Stimulated activated naive CD4-positive, alpha-beta T cell treated with Interleukin-2 at 50 U/mL for 16 hours (primary cell): ENCODE results near the gene TNFSF4.
"Not testable (repeated sequence)": the region's sequence is repeated elsewhere in the genome, so short reads cannot be mapped to it uniquely, and the experiment has no call there.

Experiments
- DNase-seq: peaks from one replicate; lab custom pipeline; 2025; lab: John Stamatoyannopoulos, UW

The TNFSF4 gene, protein sequence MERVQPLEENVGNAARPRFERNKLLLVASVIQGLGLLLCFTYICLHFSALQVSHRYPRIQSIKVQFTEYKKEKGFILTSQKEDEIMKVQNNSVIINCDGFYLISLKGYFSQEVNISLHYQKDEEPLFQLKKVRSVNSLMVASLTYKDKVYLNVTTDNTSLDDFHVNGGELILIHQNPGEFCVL

GRCh38 chr1:173206816-173207568 lies at the start of gene TNFSF4:
Gene TNFSF4, minus strand, starts transcription at chr1:173207331. Its CDS starts 155 bp downstream, at chr1:173207176.
- DNase-seq: peak; percentile 6

DNA sequence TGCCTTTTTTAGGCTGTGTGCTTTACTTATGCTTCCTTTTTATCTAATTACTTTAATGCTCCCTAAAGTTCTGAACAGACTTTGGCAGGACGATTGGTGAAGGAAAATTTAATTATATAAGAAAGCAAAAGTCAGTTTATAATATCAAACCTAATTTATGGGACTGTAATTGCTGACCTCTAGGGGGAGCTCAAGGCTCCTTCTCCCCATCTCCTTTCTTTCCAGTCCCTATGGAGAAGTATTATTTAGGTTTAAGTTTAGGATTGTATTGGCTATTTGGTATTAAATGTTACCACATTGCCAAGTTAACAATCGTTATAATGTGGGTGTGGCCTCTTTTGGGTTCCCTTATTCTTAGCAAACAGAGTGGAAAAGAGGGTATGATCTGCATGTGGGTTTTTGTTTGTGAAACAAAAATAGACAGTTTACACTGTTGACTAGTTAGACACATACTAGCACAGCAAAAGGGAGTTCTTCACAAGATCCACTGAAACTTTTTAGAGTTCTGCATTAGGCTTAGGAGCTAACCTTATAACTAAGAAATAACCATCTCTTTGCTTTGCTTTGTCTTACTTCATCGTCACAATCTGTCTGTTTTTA lies 48.2 kb upstream of the TNFSF4 start:
- DNase-seq: no peak

DNA sequence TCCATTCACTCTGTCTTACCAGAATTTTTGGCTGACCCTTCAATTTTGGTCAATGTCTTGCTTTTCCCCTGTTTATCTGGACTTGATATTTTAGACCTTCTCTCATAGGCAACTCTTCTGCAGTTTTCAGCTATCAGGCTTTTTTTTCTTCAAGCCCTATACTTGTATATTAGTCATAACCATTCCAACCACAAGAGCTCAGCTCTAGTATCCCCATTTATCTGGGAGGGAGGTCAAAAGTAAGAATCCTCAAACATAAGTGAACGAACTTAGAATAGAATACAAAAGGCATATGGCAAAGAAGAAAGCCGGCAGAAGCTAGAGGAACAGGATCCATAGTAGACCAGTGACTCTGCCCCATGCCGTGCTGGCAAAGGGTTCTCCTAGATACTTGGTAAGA lies 45.9 kb upstream of the TNFSF4 start:
- no peak for DNase-seq

DNA sequence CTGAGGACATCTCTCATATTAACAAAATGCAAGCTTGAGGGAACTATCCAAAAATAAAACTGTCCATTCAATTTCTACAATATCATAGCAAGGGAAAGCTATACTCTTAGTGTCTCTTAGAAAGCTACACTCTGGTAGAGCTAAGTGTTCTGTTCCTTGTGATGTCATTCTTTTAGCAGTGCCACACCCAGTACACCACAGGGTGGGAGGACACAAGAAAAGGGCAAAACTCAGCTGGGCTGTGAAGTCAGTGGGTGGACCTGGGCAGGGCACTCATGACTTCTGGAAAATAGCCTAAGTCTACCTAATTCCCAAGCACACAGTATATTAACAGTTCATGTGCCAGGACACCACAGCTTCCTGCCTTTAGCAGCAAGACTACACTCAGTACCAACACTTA lies 42.2 kb upstream of the TNFSF4 start:
- no peak for DNase-seq

DNA sequence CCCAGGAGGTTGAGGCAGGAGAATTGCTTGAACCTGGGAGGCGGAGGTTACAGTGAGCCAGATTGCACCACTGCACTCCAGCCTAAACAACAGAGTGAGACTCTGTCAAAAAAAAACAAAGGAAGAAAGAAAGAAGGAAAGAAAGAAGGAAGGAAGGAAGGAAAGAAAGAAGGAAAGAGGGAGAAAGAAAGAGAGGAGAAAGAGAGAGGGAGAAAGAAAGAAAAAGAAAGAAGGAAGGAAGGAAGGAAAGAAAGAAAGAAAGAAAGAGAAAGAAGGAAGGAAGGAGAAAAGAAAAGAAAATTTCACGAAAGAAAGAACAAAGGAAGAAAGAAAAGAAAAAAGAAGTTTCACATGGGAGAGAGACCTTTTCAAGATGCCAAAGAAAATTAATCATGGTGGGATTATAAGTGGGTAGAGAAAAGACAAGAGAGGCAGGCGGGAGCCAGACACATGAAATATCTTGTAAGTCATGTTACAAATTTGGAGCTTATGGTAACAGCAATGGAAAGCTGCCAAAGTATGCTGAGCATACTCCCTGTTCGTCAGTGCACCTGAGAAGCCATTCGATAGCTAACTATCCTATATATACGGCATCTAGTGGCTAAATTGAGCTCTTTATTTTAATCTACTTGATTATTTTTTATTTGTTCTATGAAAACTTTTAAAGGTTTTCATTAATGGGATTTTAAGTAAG lies 41.3 kb upstream of the TNFSF4 start:
- no peak for DNase-seq

- no peak for DNase-seq
Observed at GRCh38 chr1:173245892-173246291, 38.8 kb upstream of the TNFSF4 start.

GRCh38 chr1:173243300-173243699 lies 36.2 kb upstream of the TNFSF4 start:
- DNase-seq: no peak

- DNase-seq: no peak
Observed at GRCh38 chr1:173241528-173242347, 34.6 kb upstream of the TNFSF4 start.

DNA sequence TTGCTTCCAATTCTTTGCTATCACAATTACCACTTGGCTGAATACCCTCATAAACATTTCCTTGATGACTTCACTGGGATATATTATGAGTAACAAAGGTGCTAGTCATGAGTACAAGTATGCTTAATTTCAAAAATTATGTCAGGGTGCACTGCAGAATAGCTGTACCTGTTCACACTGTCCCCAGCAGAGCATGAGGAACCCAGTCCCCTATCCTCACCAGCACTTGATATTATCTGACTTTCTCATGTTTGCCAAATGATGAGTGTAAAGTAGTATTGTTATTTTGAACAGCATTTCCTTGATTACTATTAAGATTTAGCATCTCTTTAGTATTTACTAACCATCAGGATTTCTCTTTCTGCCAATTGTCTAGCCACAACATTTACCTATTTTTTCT lies 33.5 kb upstream of the TNFSF4 start:
- no peak for DNase-seq

- no peak for DNase-seq
Observed at GRCh38 chr1:173239058-173239457, 31.9 kb upstream of the TNFSF4 start.

GRCh38 chr1:173234899-173235298 lies 27.8 kb upstream of the TNFSF4 start:
- DNase-seq: no peak

- DNase-seq: not testable (repeated sequence)
Observed at GRCh38 chr1:173234434-173234833, 27.3 kb upstream of the TNFSF4 start.

DNA sequence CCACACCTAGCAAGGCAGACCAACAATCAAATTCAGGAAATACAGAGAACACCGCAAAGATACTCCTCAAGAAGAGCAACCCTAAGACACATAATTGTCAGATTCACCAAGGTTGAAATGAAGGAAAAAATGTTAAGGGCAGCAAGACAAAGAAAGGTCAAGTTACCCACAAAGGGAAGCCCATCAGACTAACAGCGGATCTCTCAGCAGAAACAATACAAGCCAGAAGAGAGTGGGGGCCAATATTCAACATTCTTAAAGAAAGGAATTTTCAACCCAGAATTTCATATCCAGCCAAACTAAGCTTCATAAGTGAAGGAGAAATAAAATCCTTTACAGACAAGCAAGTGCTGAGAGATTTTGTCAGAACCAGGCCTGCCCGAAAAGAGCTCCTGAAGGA lies 21.9 kb upstream of the TNFSF4 start:
- not testable (repeated sequence) for DNase-seq

GRCh38 chr1:173224949-173225348 lies 17.8 kb upstream of the TNFSF4 start:
- DNase-seq: no peak

DNA sequence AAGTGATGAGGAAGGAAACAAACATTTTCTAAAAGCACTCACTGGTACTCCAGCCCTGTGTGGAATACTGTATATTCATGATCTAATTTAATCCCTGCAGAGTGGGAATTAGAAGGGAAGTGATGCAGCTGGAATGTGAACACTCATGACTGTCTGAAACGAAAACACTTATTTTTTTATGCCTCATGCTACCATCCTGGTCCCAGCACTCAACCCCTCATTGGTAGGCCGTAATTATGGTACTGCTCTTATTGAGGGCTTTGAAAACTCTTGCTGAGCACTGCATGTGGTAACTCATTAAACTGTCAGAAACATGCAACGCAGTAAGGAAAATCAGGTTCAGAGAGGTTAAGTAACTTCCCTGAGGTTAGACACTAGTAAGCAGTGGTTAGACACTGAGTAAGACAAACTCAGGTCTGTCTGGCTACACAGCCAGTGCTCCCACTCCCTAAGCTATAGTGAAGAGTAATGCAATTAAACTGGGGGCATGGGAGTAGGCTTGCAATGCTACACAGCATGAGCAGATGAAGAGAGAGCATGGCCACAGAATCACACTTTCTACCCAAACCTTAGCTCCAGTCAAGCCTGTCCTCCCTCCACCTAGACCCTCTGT lies 17.3 kb upstream of the TNFSF4 start:
- DNase-seq: no peak

DNA sequence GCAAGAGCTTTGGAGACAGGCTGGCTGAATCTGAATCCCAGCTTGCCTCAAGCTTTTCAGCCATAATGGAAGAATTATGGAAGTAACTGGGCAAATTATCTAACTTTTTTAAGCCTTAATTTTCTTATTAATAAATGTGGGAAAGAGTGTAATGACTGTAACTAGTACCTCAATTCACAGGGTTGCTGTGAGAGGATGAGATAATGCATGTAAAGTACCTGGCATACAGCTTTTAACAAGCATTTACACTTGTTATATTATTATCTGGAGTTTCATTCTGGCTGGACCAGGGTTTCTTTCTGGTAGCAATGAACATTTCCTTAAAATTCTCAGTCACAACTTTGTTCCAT lies 15.9 kb upstream of the TNFSF4 start:
- DNase-seq: no peak

DNA sequence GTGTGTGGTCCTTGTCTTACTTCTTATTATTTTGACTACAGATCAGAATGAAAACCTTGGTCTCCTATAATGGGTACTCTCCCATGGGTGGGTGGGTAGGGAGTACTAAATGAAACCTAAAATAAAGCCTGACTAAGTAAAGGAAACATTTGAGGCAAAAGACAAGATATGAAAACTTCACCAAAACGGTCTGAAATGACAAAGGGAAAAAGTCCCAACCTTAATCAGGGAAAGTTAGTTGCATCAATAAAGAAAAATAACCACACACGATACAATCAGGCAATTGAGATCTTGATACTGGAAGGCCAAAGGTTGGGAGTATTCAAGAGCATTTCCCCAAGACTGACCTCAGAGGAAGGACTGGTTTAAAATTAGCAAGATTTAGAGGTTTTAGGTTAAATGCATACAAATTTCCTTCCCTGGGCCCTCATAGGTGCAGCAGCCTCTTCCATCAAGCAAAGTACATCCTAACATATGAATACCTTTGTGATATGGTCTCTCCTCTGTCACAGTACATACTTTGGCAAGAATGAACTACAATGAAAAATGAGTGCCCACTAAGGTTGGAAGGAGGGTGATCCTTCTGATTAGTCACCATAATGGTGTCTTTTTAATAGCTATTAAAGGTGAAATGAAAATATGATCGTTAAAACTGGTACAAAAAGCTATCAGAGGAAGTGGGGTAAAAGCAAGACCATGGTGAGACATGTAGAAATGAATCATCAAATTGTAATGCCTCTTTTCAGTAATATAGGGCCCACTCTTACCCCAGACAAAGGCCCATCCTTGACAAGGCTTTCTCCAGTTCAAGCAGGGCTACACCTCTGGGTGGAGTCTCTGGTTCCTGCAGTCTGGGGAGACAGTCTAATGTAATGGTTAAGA lies 15.3 kb upstream of the TNFSF4 start:
- no peak for DNase-seq

- no peak for DNase-seq
Observed at GRCh38 chr1:173220157-173220556, 13.0 kb upstream of the TNFSF4 start.

DNA sequence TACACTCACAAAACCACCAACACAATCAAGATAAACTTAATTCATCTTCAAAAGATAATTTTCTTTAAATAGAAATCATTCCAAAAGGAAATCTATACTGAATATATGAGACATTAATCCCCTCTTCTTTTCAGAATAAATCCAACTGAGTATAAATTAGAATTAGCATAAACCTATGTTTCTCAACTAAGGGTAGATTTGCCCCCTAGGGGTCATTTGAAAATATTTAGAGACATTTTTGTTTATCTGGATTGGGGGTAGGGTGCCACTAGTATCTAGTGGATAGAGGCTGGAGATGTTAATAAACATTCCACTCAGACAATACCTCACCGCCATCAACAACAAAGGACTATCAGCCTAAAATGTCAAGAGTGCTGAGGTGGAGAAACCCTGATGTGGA lies 6.5 kb upstream of the TNFSF4 start:
- DNase-seq: no peak

- no peak for DNase-seq
Observed at GRCh38 chr1:173212952-173213491, 5.9 kb upstream of the TNFSF4 start.
